GM19025 (cell line): Measurements from ENCODE around the gene CISD3.

Source experiments
- ATAC-seq: cut with Tn5 transposase; IDR thresholded peaks from one replicate; pipeline ENCODE4 v1.9.1; 2021; ENCODE audit warnings: mild to moderate bottlenecking, low read depth, moderate library complexity; ENCODE audit not compliant: unreplicated experiment

Gene CISD3

GRCh38 chr17:38706505-38707216, 23.5 kb upstream of the CISD3 start:
- no peak for ATAC-seq

GRCh38 chr17:38707678-38708351, 22.3 kb upstream of the CISD3 start:
- no peak for ATAC-seq

GRCh38 chr17:38709104-38709820, 20.9 kb upstream of the CISD3 start:
- no peak for ATAC-seq

- ATAC-seq: no peak
Observed at GRCh38 chr17:38709864-38710603, 20.1 kb upstream of the CISD3 start.

- ATAC-seq: no peak
Observed at GRCh38 chr17:38710604-38710962, 19.6 kb upstream of the CISD3 start.

- ATAC-seq: no peak
Observed at GRCh38 chr17:38710985-38711384, 19.2 kb upstream of the CISD3 start.

- ATAC-seq: no peak
Observed at GRCh38 chr17:38711792-38712571, 18.2 kb upstream of the CISD3 start.

- no peak for ATAC-seq
Observed at GRCh38 chr17:38712593-38712992, 17.5 kb upstream of the CISD3 start.

- ATAC-seq: no peak
Observed at GRCh38 chr17:38713456-38714075, 16.6 kb upstream of the CISD3 start.

- ATAC-seq: no peak
Observed at GRCh38 chr17:38715216-38715943, 14.8 kb upstream of the CISD3 start.

GRCh38 chr17:38716368-38717005, 13.7 kb upstream of the CISD3 start:
- ATAC-seq: no peak

GRCh38 chr17:38717139-38717745, 12.9 kb upstream of the CISD3 start:
- ATAC-seq: no peak

- no peak for ATAC-seq
Observed at GRCh38 chr17:38719289-38719942, 10.7 kb upstream of the CISD3 start.

GRCh38 chr17:38719943-38720641, 10.0 kb upstream of the CISD3 start:
- no peak for ATAC-seq

GRCh38 chr17:38720941-38721340, 9.2 kb upstream of the CISD3 start:
- ATAC-seq: no peak

GRCh38 chr17:38721802-38722201, 8.3 kb upstream of the CISD3 start:
- no peak for ATAC-seq

- ATAC-seq: no peak
Observed at GRCh38 chr17:38724337-38724988, 5.7 kb upstream of the CISD3 start.
